ENCODE data around the gene MAGOH. TPM values are rescaled to one million over a fixed set of nuclear protein-coding genes. Genes with fewer than 3 reads are reported as not detected.

The MAGOH gene
- total RNA-seq, 1 donor from 2014 or later: 55.0 TPM

DNA sequence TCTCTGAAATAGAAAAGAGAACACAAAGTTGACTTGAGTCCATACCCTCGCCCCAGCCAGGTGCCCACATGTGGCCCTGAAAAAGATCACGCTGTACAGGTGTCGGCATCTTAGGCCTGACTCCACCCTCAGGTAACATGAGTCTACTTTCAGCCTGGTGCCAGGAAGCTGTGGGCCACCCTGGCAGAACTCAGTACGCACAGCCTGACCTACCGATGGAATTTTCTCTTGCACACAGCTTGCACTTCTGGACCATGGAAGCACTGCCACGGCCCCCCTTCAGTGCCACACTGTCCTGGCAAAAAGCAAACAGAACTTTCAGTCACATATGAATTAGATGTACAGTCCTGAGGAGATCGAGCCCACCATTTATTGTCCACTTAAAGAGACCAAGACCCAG is 20.1 kb downstream of the MAGOH start:
- Mint-ChIP-seq H3K36me3 (peaks cover 5% of the 10 kb centered on the region), H3K4me3 (peak overlapping the region; percentile 49), H3K4me1 (ENCODE audit: unreplicated experiment) (peaks cover 17% of the 10 kb centered on the region), H3K9me3 (no peaks in the 10 kb centered on the region), H3K27me3 (no peaks in the 10 kb centered on the region), H3K27ac (peak overlapping the region; percentile 95)
- TF ChIP-seq, protein P1, sequence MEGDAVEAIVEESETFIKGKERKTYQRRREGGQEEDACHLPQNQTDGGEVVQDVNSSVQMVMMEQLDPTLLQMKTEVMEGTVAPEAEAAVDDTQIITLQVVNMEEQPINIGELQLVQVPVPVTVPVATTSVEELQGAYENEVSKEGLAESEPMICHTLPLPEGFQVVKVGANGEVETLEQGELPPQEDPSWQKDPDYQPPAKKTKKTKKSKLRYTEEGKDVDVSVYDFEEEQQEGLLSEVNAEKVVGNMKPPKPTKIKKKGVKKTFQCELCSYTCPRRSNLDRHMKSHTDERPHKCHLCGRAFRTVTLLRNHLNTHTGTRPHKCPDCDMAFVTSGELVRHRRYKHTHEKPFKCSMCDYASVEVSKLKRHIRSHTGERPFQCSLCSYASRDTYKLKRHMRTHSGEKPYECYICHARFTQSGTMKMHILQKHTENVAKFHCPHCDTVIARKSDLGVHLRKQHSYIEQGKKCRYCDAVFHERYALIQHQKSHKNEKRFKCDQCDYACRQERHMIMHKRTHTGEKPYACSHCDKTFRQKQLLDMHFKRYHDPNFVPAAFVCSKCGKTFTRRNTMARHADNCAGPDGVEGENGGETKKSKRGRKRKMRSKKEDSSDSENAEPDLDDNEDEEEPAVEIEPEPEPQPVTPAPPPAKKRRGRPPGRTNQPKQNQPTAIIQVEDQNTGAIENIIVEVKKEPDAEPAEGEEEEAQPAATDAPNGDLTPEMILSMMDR (conservative IDR thresholded peaks at IDR 0.05): no peak
- DNase-seq (ENCODE audit: extremely low spot score, unreplicated experiment): no peak

DNA sequence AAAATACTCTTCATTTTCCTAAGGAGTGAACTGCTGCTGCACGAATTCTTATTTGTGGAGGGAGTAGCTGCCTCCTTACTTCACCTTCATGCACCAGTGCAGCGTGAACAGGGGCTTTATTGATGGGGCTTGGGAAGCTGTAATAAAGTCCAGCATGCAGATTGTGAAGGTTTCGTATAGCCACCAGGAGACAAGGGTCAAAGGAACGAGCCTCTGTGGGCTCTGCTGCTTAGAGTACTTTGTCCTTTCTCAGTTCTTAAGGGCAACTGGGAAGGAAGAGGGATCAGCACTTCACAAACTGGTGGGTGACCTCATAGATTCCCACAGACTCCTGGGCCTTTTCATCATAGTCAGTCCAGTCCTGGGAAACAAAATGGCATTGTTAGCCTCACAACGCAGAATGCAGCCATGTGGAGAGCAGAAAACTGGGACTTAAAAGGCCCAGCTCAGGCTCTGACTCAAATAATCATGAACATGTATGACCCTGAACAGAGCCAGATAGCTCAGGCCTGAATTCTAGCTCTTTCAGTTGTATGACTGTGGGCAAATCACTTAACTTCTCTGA is 23.9 kb downstream of the MAGOH start:
- H3K4me3 Mint-ChIP-seq: no peak overlapping the region
- no peaks in the 10 kb centered on the region for H3K27me3 Mint-ChIP-seq
- peaks cover 15% of the 10 kb centered on the region for H3K36me3 Mint-ChIP-seq
- DNase-seq (ENCODE audit: extremely low spot score, unreplicated experiment): no peak
- H3K4me1 Mint-ChIP-seq (ENCODE audit: unreplicated experiment): peaks cover 6% of the 10 kb centered on the region
- H3K27ac Mint-ChIP-seq: no peak overlapping the region
- H3K9me3 Mint-ChIP-seq: no peaks in the 10 kb centered on the region
- TF ChIP-seq, protein P1 (conservative IDR thresholded peaks at IDR 0.05): no peak

DNA sequence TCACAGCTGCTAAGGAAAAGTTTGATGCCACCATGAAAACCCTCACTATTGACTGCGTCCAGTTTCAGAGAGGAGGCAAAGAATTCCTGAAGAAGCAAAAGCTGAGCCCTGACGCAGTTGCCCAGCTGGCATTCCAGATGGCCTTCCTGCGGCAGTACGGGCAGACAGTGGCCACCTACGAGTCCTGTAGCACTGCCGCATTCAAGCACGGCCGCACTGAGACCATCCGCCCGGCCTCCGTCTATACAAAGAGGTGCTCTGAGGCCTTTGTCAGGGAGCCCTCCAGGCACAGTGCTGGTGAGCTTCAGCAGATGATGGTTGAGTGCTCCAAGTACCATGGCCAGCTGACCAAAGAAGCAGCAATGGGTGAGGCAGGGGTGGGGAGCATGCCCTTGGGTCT is 27.4 kb downstream of the MAGOH start:
- H3K27me3 Mint-ChIP-seq: no peaks in the 10 kb centered on the region
- TF ChIP-seq, protein P1 (conservative IDR thresholded peaks at IDR 0.05): no peak
- H3K27ac Mint-ChIP-seq: no peak overlapping the region
- no peak overlapping the region for H3K4me3 Mint-ChIP-seq
- H3K9me3 Mint-ChIP-seq: peaks cover 6% of the 10 kb centered on the region
- H3K36me3 Mint-ChIP-seq: peaks cover 30% of the 10 kb centered on the region
- no peak for DNase-seq (ENCODE audit: extremely low spot score, unreplicated experiment)
- H3K4me1 Mint-ChIP-seq (ENCODE audit: unreplicated experiment): no peaks in the 10 kb centered on the region

DNA sequence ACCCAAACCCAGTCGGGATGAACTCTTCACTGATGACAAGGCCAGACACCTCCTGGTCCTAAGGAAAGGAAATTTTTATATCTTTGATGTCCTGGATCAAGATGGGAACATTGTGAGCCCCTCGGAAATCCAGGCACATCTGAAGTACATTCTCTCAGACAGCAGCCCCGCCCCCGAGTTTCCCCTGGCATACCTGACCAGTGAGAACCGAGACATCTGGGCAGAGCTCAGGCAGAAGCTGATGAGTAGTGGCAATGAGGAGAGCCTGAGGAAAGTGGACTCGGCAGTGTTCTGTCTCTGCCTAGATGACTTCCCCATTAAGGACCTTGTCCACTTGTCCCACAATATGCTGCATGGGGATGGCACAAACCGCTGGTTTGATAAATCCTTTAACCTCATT is 28.0 kb downstream of the MAGOH start:
- Mint-ChIP-seq H3K4me3 (no peak overlapping the region), H3K9me3 (peaks cover 6% of the 10 kb centered on the region), H3K27ac (no peak overlapping the region), H3K4me1 (ENCODE audit: unreplicated experiment) (no peaks in the 10 kb centered on the region), H3K27me3 (no peaks in the 10 kb centered on the region), H3K36me3 (peaks cover 30% of the 10 kb centered on the region)
- TF ChIP-seq, protein P1 (conservative IDR thresholded peaks at IDR 0.05): no peak
- DNase-seq (ENCODE audit: extremely low spot score, unreplicated experiment): no peak

DNA sequence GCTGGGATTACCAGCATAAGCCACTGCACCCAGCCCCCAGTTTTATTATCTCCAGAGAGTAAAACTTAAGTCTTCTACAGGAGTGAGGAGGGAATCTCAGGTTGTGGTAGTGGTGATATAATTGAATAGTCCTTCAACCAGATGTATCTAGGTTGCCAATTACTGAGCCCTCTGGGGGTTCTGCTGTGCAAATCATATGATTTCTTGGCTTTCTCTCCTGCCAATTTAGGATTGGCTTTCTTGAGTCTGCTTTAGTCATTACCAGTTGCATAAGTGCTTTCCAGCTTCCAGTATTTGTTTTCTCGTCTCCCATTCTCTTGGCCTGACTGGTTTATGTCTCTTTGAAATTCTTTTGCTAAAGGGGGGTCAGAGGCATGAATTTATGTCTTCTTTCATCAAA is 30.6 kb downstream of the MAGOH start:
- no peak overlapping the region for H3K4me3 Mint-ChIP-seq
- TF ChIP-seq, protein P1 (conservative IDR thresholded peaks at IDR 0.05): no peak
- peaks cover 56% of the 10 kb centered on the region for H3K36me3 Mint-ChIP-seq
- peaks cover 13% of the 10 kb centered on the region for H3K9me3 Mint-ChIP-seq
- H3K27ac Mint-ChIP-seq: no peak overlapping the region
- no peaks in the 10 kb centered on the region for H3K27me3 Mint-ChIP-seq
- no peaks in the 10 kb centered on the region for H3K4me1 Mint-ChIP-seq (ENCODE audit: unreplicated experiment)
- no peak for DNase-seq (ENCODE audit: extremely low spot score, unreplicated experiment)
